Fibroblast of lung (primary cell): ENCODE measurements around the gene SPON1.
"Not testable (repeated sequence)": the region's sequence is repeated elsewhere in the genome, so short reads cannot be mapped to it uniquely, and the experiment has no call there.

Experiments used
- CTCF ChIP-seq, 2 donors: IDR thresholded peaks in 1 of 2; conservative IDR thresholded peaks in 1 of 2; 1 replicate in 1 of 2; 2 replicates in 1 of 2; pipeline ENCODE4 v1.5.1; 2011 to 2012; ENCODE audit warnings: low read length in 2 of 2, control low read depth in 1 of 2, inconsistent platforms in 1 of 2, low read depth in 1 of 2, mild to moderate bottlenecking in 1 of 2
- EZH2 ChIP-seq: IDR thresholded peaks from 2 replicates; pipeline ENCODE4 v1.5.1; 2012; ENCODE audit warnings: low read length, control low read depth, mild to moderate bottlenecking; ENCODE audit errors: missing control alignments

GRCh38 chr11:13986695-13987094, 24.2 kb downstream of the SPON1 start:
- TF ChIP-seq CTCF (conservative IDR thresholded peaks at IDR 0.05 in 1 of 2, IDR thresholded peaks at IDR 0.05 in 1 of 2; ENCODE audit: low read depth in 1 of 2, low read length in 2 of 2); EZH2: not testable (repeated sequence)
